HepG2 (cell line): ENCODE measurements around the gene STRADA. TPM values are rescaled to one million over a fixed set of nuclear protein-coding genes. Genes with fewer than 3 reads are reported as not detected.

Experiments
- ATAC-seq: fragments of 200-7000 bp; cut with Tn5 transposase; 3 replicates; pipeline ENCODE4 v1.9.1; 2020; ENCODE audit warnings: mild to moderate bottlenecking, moderate library complexity
- BruUV-seq: library from RNA; stranded (reverse); fragments of 400-500 nt; replicated peaks from 2 replicates; lab custom pipeline; 2021; lab: Mats Ljungman, UMichigan
- CTCF ChIA-PET: fragments of 300-600 bp; formaldehyde crosslinking; extraction: SDS; loops from one replicate; lab custom pipeline; 2021; ENCODE audit warnings: low total read pairs, inconsistent platforms, low intra/inter-chr PET ratio; lab: Yijun Ruan, JAX
- POLR2A ChIA-PET: fragments of 350-600 bp; sonication (Branson Sonifier 250); formaldehyde crosslinking; loops from one replicate; lab custom pipeline; 2020; ENCODE audit warnings: antibody characterized with exemption, inconsistent platforms; lab: Yijun Ruan, JAX
- DNase-seq: peaks from one replicate; pipeline ENCODE4 v3.0.0-alpha.2; 2015; ENCODE audit warnings: low spot score
- FAIRE-seq: peaks from 3 replicates; lab custom pipeline; 2011; peaks lifted over from hg19 to GRCh38; lab: Jason Lieb, UNC
- H2AFZ ChIP-seq: one replicate; pipeline ENCODE4 v1.6.1; 2011; ENCODE audit warnings: low read length, inconsistent platforms
- H3K27ac ChIP-seq: fragments of 300-600 bp; 3 replicates; pipeline ENCODE4 v1.8.0; 2011; ENCODE audit warnings: mixed run types, mild to moderate bottlenecking, mixed read lengths, low read length, inconsistent platforms; ENCODE audit not compliant: insufficient read depth; ENCODE audit errors: extremely low read length
- H3K27me3 ChIP-seq, 2 experiments: fragments of 200-600 bp in 1 of 2; 2 replicates in 1 of 2; 3 replicates in 1 of 2; pipeline versions ENCODE4 v1.6.0 to v1.8.0; 2011; ENCODE audit warnings: low read length in 2 of 2, mild to moderate bottlenecking in 2 of 2, moderate library complexity in 2 of 2, inconsistent platforms in 1 of 2; ENCODE audit not compliant: insufficient read depth in 2 of 2, control insufficient read depth in 1 of 2
- H3K36me3 ChIP-seq, 2 experiments: fragments of 200-600 bp in 1 of 2; replicated peaks in 1 of 2; 2 replicates in 1 of 2; 3 replicates in 1 of 2; pipeline versions ENCODE4 v1.5.1 to v1.8.0; 2011; ENCODE audit warnings: low read length in 2 of 2, inconsistent platforms in 1 of 2; ENCODE audit not compliant: insufficient read depth in 2 of 2, control insufficient read depth in 1 of 2
- H3K4me1 ChIP-seq: 2 replicates; pipeline ENCODE4 v1.5.1; 2012; ENCODE audit warnings: low read length, inconsistent platforms; ENCODE audit not compliant: insufficient read depth
- H3K4me2 ChIP-seq: 2 replicates; pipeline ENCODE4 v1.6.0; 2011; ENCODE audit warnings: low read depth, low read length, inconsistent platforms
- H3K4me3 ChIP-seq, 3 experiments: fragments of 200-600 bp in 1 of 3; sonication (generic), shearing (Covaris generic) in 1 of 3; replicated peaks in 1 of 3; 2 replicates each; pipeline ENCODE4 v1.5.1; 2011 to 2016; ENCODE audit warnings: low read length in 3 of 3, inconsistent platforms in 2 of 3, low read depth in 2 of 3, mild to moderate bottlenecking in 2 of 3, control low read depth in 1 of 3, mixed read lengths in 1 of 3; ENCODE audit not compliant: insufficient read depth in 1 of 3
- H3K79me2 ChIP-seq: one replicate; pipeline ENCODE4 v1.6.1; 2011; ENCODE audit warnings: low read length, inconsistent platforms; ENCODE audit not compliant: insufficient read depth
- H3K9ac ChIP-seq: 2 replicates; pipeline ENCODE4 v1.6.0; 2011; ENCODE audit warnings: mild to moderate bottlenecking, low read depth, low read length, inconsistent platforms; ENCODE audit not compliant: insufficient read depth
- H3K9me3 ChIP-seq: 2 replicates; pipeline ENCODE4 v1.5.1; 2012; ENCODE audit warnings: mild to moderate bottlenecking, low read length
- H4K20me1 ChIP-seq: 2 replicates; pipeline ENCODE4 v1.6.0; 2011; ENCODE audit warnings: inconsistent platforms, mild to moderate bottlenecking, low read length, moderate library complexity; ENCODE audit not compliant: insufficient read depth
- FOXK1 ChIP-seq: sonication (generic); formaldehyde crosslinking; IDR thresholded peaks from 2 replicates; pipeline ENCODE4 v1.4.0; 2020; ENCODE audit warnings: low read depth, missing genetic modification reagents, borderline replicate concordance
- KLF16 ChIP-seq, 2 experiments: sonication (generic) in 1 of 2; formaldehyde crosslinking in 1 of 2; IDR thresholded peaks; 2 replicates each; pipeline versions ENCODE4 v1.6.1 to v1.8.0; 2016 to 2023; ENCODE audit warnings: missing genetic modification reagents in 2 of 2, missing compliant biosample characterization in 1 of 2
- MYPOP ChIP-seq: sonication (generic); formaldehyde crosslinking; IDR thresholded peaks from 2 replicates; pipeline ENCODE4 v1.8.1; 2023; ENCODE audit warnings: mild to moderate bottlenecking, moderate library complexity, missing genetic modification reagents
- PAXIP1 ChIP-seq: sonication (generic); formaldehyde crosslinking; conservative IDR thresholded peaks from 2 replicates; pipeline ENCODE4 v1.4.0; 2020; ENCODE audit warnings: mild to moderate bottlenecking, missing genetic modification reagents, moderate library complexity
- SALL1 ChIP-seq: sonication (generic); formaldehyde crosslinking; IDR thresholded peaks from 2 replicates; pipeline ENCODE4 v1.8.0; 2022; ENCODE audit warnings: mild to moderate bottlenecking, missing genetic modification reagents
- SUZ12 ChIP-seq: fragments of 150-350 bp; IDR thresholded peaks from 2 replicates; pipeline ENCODE4 v1.6.1; 2014; ENCODE audit warnings: low read depth, low read length
- ZFP62 ChIP-seq: sonication (generic); formaldehyde crosslinking; IDR thresholded peaks from 2 replicates; pipeline ENCODE4 v1.4.0; 2020; ENCODE audit warnings: missing genetic modification reagents
- ZNF10 ChIP-seq: sonication (generic); formaldehyde crosslinking; IDR thresholded peaks from 2 replicates; pipeline ENCODE4 v1.4.0; 2020; ENCODE audit warnings: mild to moderate bottlenecking, low read depth, missing genetic modification reagents, borderline replicate concordance
- ZNF382 ChIP-seq: sonication (generic); formaldehyde crosslinking; IDR thresholded peaks from 2 replicates; pipeline ENCODE4 v1.5.0; 2020; ENCODE audit warnings: missing genetic modification reagents, mild to moderate bottlenecking, borderline replicate concordance
- ZNF512 ChIP-seq: sonication (generic); formaldehyde crosslinking; IDR thresholded peaks from 2 replicates; pipeline ENCODE4 v1.4.0; 2020; ENCODE audit warnings: mild to moderate bottlenecking, missing genetic modification reagents
- ZNF678 ChIP-seq: sonication (generic); formaldehyde crosslinking; IDR thresholded peaks from 2 replicates; pipeline ENCODE4 v1.4.0; 2020; ENCODE audit warnings: mild to moderate bottlenecking, missing genetic modification reagents
- ZNF773 ChIP-seq: sonication (generic); formaldehyde crosslinking; IDR thresholded peaks from 2 replicates; pipeline ENCODE4 v1.4.0; 2020; ENCODE audit warnings: missing genetic modification reagents, borderline replicate concordance
- WGBS: methylation state at CpG from one replicate; pipeline ENCODE4 v1.1.6; 2017; ENCODE audit warnings: low lambda C conversion rate; 5-methylcytosine and 5-hydroxymethylcytosine counted together
- in situ Hi-C: cut with HindIII; loops from 2 replicates; pipeline ENCODE4 v1.10.0; 2017; ENCODE audit warnings: low pct_unique_long_range_greater_than_20kb; ENCODE audit not compliant: extremely low pct_ligation_motif_present
- intact Hi-C: fragments of 100-400 bp; cut with micrococcal nuclease; formaldehyde crosslinking; loops from one replicate; pipeline ENCODE4 v1.10.0; 2022; ENCODE audit not compliant: unreplicated experiment
- polyA plus RNA-seq, 8 experiments: library from polyadenylated mRNA; depleted of rRNA in 3 of 8; stranded (reverse) in 7 of 8; unstranded in 1 of 8; fragments of >200 nt; fragmentation: Illumina TruSeq in 4 of 8; extraction: Trizol in 4 of 8; gene quantifications; 2 replicates each; pipeline versions ENCODE4 v1.2.1 to v1.2.3, GENCODE V29; 2011 to 2016; ENCODE audit warnings: low read depth in 4 of 8, missing spikeins in 1 of 8, mixed read lengths in 1 of 8; ENCODE audit not compliant: insufficient read depth in 1 of 8
- total RNA-seq, 5 experiments: library from RNA; depleted of rRNA; stranded (reverse); fragments of >200 nt; fragmentation: Illumina TruSeq; extraction: Trizol; gene quantifications; 2 replicates each; pipeline ENCODE4 v1.2.3, GENCODE V29; 2016; ENCODE audit warnings: low read depth in 1 of 5

Gene STRADA
- total and polyA plus RNA-seq, 2 of the 13 experiments (the other 11 are each of a cell fraction or from before 2014, with no cell fraction given), result 17.6 to 17.9 TPM

- TF ChIP-seq PAXIP1 (no peak), MYPOP (CRISPR knock-in tag) (no peak)
- TF ChIP-seq, all 625 proteins: peak for 0
Observed at GRCh38 chr17:63681530-63681929, 60.1 kb downstream of the STRADA start (continued).

GRCh38 chr17:63680700-63681099 lies 60.9 kb downstream of the STRADA start:
- in situ Hi-C loops, result no loop called here
- Histone ChIP-seq H3K36me3 (peaks cover 18 to 50% of the 10 kb centered on the region in 2 experiments; a peak in 4 of 5 replicates), H2AFZ (no peak overlapping the region), H3K27ac (no peak overlapping the region), H3K4me3 (no peak overlapping the region), H3K4me2 (no peak overlapping the region), H3K27me3 (no peaks in the 10 kb centered on the region), H3K9me3 (no peaks in the 10 kb centered on the region), H3K9ac (no peak overlapping the region), H4K20me1 (no peaks in the 10 kb centered on the region), H3K79me2 (no peaks in the 10 kb centered on the region), H3K4me1 (peaks cover 13% of the 10 kb centered on the region)
- TF ChIP-seq ZNF678 (CRISPR knock-in tag), result no peak
- no peak for TF ChIP-seq ZNF773 (CRISPR knock-in tag)
- TF ChIP-seq ZFP62 (CRISPR knock-in tag), result no peak
- TF ChIP-seq ZNF382 (CRISPR knock-in tag), result no peak
- no peak for TF ChIP-seq ZNF512 (CRISPR knock-in tag)
- no peak for TF ChIP-seq SUZ12
- TF ChIP-seq SALL1 (CRISPR knock-in tag), result no peak
- no peak for TF ChIP-seq FOXK1
- TF ChIP-seq ZNF10 (CRISPR knock-in tag), result no peak
- no peak for TF ChIP-seq KLF16 (CRISPR knock-in tag; IDR thresholded peaks at IDR 0.05)
- FAIRE-seq (no peak), ATAC-seq (no peak), DNase-seq (no peak)
- CTCF ChIA-PET, result no interaction called here
- BruUV-seq, result no TSS peak
- 97% methylated on average over 1 of the region's 1 CpG for WGBS
- intact Hi-C loops, result no loop called here
- POLR2A ChIA-PET, result no interaction called here
